HepG2 (cell line): ENCODE measurements around the gene PLXNB2. TPM values are rescaled to one million over a fixed set of nuclear protein-coding genes. Genes with fewer than 3 reads are reported as not detected.

Experiments used
- ATRX ChIP-seq: sonication (generic); formaldehyde crosslinking; IDR thresholded peaks from 2 replicates; pipeline ENCODE4 v1.4.0; 2020; ENCODE audit warnings: missing genetic modification reagents, borderline replicate concordance
- CHCHD3 ChIP-seq: sonication (generic); formaldehyde crosslinking; IDR thresholded peaks from 2 replicates; pipeline ENCODE4 v1.8.0; 2022; ENCODE audit warnings: mild to moderate bottlenecking, missing genetic modification reagents, moderate library complexity
- CHD2 ChIP-seq: IDR thresholded peaks from 2 replicates; pipeline ENCODE4 v1.6.1; 2011; ENCODE audit warnings: low read depth, low read length, improper control_type of control experiment
- RARG ChIP-seq: sonication (generic); formaldehyde crosslinking; IDR thresholded peaks from 2 replicates; pipeline ENCODE4 v1.4.0; 2020; ENCODE audit warnings: low read depth, mild to moderate bottlenecking, missing genetic modification reagents
- SMARCE1 ChIP-seq: fragments of 450-650 bp; IDR thresholded peaks from 2 replicates; pipeline ENCODE4 v1.6.1; 2017; ENCODE audit warnings: borderline replicate concordance
- U2AF1 ChIP-seq: fragments of 200-400 bp; formaldehyde crosslinking; optimal IDR thresholded peaks from 2 replicates; pipeline ENCODE3; 2017; ENCODE audit warnings: mild to moderate bottlenecking, low read depth, low read length
- ZBTB4 ChIP-seq: sonication (generic); formaldehyde crosslinking; IDR thresholded peaks from 2 replicates; pipeline ENCODE4 v1.4.0; 2020; ENCODE audit warnings: missing genetic modification reagents, mild to moderate bottlenecking, borderline replicate concordance
- ZNF280B ChIP-seq: sonication (generic); formaldehyde crosslinking; IDR thresholded peaks from 2 replicates; pipeline ENCODE4 v1.5.0; 2020; ENCODE audit warnings: missing genetic modification reagents, mild to moderate bottlenecking, borderline replicate concordance
- ZNF292 ChIP-seq: sonication (generic); formaldehyde crosslinking; IDR thresholded peaks from 2 replicates; pipeline ENCODE4 v1.8.1; 2022; ENCODE audit warnings: mild to moderate bottlenecking, low read depth, missing genetic modification reagents, borderline replicate concordance
- ZNF407 ChIP-seq: sonication (generic); formaldehyde crosslinking; IDR thresholded peaks from one replicate; pipeline ENCODE4 v1.5.1; 2020; ENCODE audit warnings: mild to moderate bottlenecking, missing genetic modification reagents; ENCODE audit errors: not compliant biosample characterization
- ZNF567 ChIP-seq: sonication (generic); formaldehyde crosslinking; IDR thresholded peaks from 2 replicates; pipeline ENCODE4 v1.8.1; 2023; ENCODE audit warnings: mild to moderate bottlenecking, missing genetic modification reagents, borderline replicate concordance
- ZNF740 ChIP-seq: sonication (generic); formaldehyde crosslinking; IDR thresholded peaks from 2 replicates; pipeline ENCODE4 v1.4.0; 2020; ENCODE audit warnings: missing genetic modification reagents
- ZNF768 ChIP-seq: sonication (generic); formaldehyde crosslinking; IDR thresholded peaks from 2 replicates; pipeline ENCODE4 v1.4.0; 2020; ENCODE audit warnings: missing genetic modification reagents
- ZNF816 ChIP-seq: sonication (generic); formaldehyde crosslinking; IDR thresholded peaks from 2 replicates; pipeline ENCODE4 v1.8.0; 2022; ENCODE audit warnings: missing genetic modification reagents, mild to moderate bottlenecking, borderline replicate concordance
- polyA plus RNA-seq, 8 experiments: library from polyadenylated mRNA; depleted of rRNA in 3 of 8; stranded (reverse) in 7 of 8; unstranded in 1 of 8; fragments of >200 nt; fragmentation: Illumina TruSeq in 4 of 8; extraction: Trizol in 4 of 8; gene quantifications; 2 replicates each; pipeline versions ENCODE4 v1.2.1 to v1.2.3, GENCODE V29; 2011 to 2016; ENCODE audit warnings: low read depth in 4 of 8, missing spikeins in 1 of 8, mixed read lengths in 1 of 8; ENCODE audit not compliant: insufficient read depth in 1 of 8
- total RNA-seq, 5 experiments: library from RNA; depleted of rRNA; stranded (reverse); fragments of >200 nt; fragmentation: Illumina TruSeq; extraction: Trizol; gene quantifications; 2 replicates each; pipeline ENCODE4 v1.2.3, GENCODE V29; 2016; ENCODE audit warnings: low read depth in 1 of 5

Gene PLXNB2
- total and polyA plus RNA-seq, 2 of the 13 experiments (the other 11 are each of a cell fraction or from before 2014, with no cell fraction given), result 32.6 to 68.9 TPM

- TF ChIP-seq ZNF407, result peak; percentile 12
- 0 out of 2 replicates have a peak, but pooled peaks have one; percentile 42 for TF ChIP-seq ZBTB4 (CRISPR knock-in tag)
- TF ChIP-seq ZNF292 (CRISPR knock-in tag), result no peak
- no peak for TF ChIP-seq RARG (CRISPR knock-in tag)
- no peak for TF ChIP-seq ZNF740
- no peak for TF ChIP-seq SMARCE1
- TF ChIP-seq ZNF816 (CRISPR knock-in tag), result no peak
- no peak for TF ChIP-seq ZNF567
- TF ChIP-seq CHD2, result no peak
- 0 out of 2 replicates have a peak, but pooled peaks have one; percentile 6 for TF ChIP-seq ZNF280B (CRISPR knock-in tag)
- TF ChIP-seq ZNF768 (CRISPR knock-in tag), result no peak
- no peak for TF ChIP-seq ATRX (CRISPR knock-in tag)
- TF ChIP-seq U2AF1, result no peak
- TF ChIP-seq CHCHD3 (CRISPR knock-in tag), result no peak
Observed at GRCh38 chr22:50305393-50305922, 2.0 kb downstream of the PLXNB2 start (continued).
